ENCODE data around the gene PJA1.

The PJA1 gene

DNA sequence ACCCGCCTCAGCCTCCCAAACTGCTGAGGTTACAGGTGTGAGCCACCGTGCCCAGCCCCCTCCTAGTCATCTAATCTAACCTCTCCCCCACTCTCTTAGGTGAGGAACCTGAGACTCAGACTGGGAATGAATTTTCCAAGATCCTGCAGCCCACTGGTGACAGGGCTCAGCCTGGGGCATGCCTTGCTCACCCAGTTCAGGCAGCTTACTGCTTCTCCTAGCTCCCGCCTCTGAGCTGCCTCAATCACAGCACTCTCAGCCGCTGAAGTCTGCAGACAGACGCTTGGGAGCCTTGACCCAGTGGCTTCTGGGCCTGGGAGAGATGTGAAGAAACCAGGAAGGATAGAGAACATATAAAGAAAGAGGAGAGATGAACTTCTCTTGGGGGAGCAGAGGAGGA lies 24.4 kb downstream of the PJA1 start:
- DNase-seq: no peak

DNA sequence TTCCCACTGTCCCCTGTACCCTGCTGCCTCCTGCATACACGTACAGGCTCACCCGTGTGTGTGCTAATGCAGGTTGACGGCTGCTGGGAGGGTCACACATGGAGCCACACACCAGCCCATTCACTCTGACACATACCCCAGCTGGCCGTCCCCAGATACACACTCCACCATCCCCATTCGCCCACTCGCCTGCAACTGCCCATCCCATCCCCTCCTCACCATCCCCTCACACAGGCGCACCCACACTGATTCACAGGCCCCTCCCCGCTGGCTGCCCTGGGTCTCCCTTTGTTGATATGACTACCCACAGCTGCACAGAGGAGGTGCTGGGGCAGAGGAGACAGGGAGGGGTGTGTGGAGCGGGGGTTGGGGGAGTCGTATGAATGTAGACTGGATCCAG lies 25.7 kb downstream of the PJA1 start:
- DNase-seq: no peak

DNA sequence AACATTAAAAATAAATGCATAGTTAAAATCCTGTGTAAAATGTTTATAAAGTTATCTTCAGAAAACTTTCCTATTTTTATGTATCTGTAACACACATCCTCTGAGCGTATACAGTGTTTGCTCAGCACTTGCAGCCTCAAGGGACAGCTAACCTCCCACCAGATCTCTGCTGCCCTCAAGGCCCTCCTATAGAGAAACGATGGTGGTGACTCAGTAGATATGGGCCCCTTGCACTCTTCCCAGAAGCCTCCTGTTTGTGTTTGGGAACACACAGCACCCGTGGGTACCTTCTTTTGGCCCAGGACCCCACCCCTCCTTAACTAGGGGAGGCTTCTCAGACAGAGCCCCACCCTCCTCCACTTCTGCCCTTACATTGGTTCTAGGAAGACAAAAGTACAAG lies 26.7 kb downstream of the PJA1 start:
- no peak for DNase-seq

DNA sequence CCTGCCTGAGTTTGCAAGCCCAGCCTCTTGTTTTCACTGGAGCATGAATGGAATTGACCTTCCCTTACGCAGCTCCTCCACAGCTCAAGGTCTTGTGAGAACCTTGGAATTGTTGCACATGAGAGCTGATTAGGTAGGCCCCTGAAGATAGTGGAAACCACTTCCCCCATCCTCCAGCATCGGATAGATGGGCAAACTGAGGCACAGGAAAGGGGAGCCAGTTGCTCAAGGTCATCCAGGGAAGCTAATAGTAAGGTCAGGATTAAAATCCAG lies 27.2 kb downstream of the PJA1 start:
- DNase-seq: no peak

DNA sequence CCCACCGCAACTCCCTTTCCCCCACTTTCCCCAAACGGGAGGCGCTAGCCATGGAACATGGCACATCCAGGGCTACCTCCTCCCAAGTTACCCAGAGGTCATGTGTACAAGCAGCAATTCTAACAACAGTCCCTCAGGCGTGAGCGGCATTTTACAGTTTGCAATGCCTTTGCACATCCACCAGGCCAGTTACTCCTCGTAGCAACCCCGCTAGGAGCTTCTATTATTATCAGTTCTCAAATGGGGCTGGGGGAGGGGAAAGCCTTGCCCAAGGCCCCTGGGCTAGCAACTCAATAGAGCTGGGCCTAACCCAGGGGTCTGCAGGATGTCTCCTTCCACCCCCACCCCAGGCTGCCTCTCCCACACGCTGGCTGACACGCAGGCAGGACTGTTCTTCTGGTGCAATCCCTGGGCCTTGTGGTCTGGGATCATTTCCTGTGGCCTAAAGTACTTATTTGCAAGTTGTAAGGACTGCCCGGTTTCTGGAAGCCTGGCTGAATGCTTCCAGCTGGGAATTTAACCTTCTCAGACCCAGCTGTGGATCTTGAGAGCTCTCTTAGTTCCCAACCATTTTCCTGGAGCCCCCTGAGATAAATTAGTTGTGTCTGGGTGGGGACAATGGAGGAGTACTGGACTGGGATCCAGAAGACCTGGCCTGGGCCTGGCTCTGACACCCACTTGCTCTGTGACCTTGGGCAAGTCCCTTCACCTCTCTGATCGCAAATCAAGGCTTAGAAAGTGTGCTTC lies 27.7 kb downstream of the PJA1 start:
- peak; percentile 29 for DNase-seq

DNA sequence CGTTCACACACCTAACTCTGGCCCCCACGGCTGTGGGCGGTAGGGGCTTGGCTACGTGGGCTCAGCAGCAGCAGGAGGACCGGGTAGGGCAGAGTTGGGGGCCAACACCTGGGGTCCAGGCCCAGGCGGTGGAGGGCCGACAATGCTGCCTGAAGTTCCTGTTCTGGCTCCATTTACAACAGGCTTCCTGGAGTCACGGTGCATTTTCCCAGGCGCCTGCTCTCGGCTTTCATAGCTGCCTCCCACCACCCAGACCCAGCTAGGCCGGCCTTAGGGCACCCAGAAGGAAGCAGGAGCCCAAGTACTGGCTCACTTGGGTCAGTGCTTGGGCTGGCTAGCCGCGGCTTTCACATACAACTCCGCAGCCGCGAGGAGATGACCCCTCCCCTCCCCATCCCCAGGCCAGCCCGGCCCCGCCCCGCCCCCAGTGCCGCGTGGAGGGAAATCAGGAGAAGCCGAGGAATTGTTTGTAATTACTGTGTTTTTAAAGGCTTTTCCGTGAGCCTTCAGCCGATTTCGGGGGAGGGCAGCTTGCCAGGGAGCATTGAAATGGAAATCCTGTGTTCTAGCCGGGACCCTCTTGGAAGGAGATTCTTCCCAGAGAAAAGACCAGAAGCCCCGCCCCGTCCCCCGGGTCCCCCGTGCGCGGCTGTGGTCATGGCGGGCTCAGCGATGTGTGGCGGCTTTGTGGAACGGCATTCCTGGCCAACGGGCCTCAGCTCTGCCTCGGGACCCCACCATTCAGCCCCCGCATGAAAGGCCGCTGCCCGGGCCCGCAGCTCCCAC lies 28.5 kb downstream of the PJA1 start:
- DNase-seq: no peak

DNA sequence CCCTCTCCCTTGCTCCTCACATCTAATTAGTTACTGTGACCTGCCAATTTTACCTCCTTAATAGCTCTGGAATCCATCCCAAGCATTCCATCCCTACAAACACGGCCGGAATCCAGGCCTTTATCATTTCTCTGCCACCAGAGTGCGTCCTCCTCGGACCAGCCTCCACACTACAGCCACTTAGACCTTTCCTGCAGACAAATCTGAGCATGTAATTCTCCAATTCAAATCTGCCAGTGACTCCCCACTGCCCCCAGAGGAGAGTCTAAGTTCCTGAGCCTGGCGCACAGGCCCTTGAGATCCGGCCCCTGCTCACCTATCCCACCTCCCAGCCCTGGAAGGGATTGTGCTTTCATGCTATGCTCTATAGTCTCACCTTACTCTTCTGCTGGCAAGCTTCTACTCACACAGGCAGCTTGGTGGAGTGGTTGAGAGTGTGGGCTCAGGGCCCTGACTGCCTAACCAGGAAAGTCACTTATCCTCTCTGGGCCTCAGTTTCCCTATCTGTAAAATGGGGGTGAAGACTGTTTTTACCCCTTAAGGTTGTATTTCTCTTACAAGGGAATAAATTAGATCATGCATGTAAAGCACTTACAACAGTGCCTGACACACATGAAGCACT lies 31.2 kb downstream of the PJA1 start:
- DNase-seq: peak; percentile 54

DNA sequence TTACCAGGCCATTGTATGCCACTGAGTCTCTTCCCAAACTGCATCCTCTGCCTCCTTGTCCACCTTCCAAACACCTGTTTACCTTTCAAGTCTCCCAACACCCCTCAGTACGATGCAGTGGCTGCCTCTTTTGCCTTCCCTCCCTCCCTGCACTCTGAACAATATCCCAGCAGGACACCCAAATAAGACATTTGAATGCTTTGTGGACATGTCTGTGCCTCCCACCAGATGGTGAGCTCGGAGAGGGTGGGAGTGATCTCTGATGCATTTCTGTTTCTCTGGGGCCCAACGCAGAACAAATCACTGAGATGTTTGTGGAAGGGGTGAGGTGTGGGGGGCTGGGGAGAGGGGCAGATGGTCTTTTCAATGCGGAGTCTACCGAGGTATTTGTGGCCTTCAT lies 33.4 kb downstream of the PJA1 start:
- DNase-seq: no peak

DNA sequence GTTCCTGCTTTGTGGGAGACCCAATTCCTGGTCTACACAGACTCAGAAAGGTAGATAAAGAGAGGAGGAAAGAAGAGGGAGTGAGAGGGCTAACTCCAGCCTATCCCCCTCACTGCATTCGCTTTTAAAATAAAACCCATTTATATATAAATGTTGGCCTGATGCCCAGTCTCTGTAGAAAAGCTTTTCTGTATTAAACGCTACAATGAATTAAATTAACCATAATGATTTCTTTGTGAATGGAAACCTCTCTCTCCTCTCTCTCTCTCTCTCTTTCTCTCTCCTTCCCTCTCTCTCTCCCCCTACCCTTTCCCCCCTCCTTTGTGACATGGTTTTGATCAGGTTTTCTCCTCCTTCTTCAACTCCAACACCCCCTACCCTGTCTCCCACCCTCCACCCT lies 34.8 kb downstream of the PJA1 start:
- no peak for DNase-seq

DNA sequence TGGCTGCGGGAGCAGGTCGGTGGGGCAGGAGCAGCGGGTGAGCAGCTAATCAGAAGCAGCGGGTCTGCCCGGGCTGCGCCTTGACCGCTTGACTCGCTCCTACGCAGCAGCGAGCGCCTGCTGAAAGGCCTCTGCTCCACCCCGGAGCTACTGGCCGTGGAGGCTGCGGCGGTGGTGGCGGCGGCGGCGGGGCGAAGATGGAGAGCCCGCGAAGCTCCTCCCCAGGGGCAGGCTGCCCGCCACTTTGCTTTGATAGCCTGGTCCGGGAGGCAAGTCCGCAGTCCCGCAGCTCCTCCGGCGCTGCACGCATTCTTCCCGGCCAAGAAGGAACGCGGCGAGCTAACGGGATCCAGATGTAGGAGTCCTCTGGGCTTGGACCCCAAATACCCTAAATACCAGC lies 36.7 kb downstream of the PJA1 start:
- DNase-seq: no peak

DNA sequence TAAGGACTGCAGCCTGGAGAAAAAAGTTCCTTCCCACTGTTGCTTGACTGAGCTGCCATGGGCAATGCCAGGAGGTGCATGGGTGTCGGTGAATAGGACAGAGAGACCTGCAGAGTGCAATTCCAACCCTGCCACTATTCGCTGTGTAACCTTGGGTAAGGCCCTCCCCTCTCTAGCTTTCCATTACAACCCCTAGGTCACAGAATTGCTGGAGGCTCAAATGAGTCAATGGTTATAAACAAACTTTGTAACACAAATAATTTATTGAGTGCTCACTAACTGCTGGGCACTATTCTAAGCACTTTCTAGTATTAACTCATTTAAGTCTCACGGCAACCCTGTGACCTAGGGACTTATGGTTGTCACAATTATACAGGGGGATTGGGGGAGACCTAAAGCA lies 37.8 kb downstream of the PJA1 start:
- DNase-seq: no peak

DNA sequence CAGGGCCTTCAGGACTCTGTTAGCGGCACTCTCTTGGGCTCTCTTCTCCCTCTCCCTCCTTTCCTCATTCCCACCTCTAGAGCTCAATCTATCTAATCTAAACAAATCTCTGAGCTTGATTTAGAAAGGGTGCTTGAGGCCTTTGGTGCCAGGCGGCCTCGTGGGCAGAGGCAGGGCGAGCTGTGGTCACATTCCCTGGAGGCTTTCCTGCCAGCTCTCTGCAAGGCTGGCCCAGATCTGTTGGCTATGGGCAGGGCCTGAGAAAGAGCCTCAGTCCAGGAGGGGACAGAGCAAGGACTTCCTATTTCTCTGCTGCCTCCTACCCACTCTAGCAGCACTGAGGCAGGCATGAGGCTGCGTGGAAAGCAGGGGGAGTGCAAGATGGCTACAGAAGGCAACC lies 38.6 kb downstream of the PJA1 start:
- DNase-seq: no peak

DNA sequence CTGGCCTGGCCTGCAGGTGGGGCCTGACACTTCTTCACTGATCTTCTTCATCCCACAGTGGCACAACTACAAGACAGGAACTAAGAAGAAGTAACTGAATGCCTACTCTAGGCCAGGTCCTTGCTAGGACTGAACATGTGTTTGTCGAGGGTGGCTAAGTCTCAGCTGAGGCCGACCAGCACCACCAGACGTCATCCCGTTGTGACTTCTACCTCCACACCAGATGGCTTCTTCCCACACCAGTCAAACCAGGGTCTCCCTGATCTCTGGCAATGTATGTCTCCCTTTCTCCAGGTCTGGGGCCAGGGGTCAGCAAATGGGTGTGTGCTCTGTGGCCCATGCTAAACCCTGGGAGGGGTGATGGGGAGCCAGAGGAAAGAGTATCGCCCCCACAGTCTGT lies 40.2 kb downstream of the PJA1 start:
- no peak for DNase-seq

DNA sequence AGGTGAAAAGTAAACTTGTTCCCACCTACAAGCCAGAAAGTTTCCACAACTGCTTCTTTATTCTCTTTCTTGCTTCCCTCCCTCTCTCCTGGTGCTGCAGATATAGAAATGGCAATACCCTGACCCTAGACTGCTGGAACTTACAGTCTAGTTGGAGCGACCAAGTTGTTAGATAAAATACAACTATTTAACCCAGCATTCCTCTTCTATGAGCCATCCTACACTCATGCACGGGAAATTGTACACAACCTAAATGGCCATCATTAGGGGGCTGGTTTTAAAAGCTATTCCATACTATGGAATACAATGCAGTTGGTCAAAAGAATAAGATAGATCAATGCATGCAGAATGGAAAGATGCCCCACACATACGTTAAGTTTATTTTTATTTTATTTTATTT lies 41.1 kb downstream of the PJA1 start:
- DNase-seq: no peak

DNA sequence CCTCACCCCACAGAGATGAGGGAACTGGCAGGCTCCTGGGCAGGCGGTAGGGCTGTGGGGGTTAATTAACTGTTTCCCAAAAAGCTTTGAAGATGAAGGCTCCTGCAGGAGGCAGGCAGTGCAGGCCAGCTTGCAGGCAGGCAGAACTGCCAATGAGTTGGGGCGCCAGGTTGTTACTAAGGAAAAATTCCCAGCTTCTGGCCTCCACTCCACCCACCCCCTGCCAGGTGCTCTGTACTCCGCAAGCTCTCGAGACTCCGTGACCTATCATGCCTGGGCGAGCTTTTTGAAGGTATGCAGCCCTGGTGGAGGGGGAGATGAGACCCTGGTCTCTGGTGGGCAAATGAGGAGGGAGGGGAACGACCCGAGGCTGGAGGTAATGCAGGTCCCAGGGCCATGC lies 41.8 kb downstream of the PJA1 start:
- DNase-seq: no peak

DNA sequence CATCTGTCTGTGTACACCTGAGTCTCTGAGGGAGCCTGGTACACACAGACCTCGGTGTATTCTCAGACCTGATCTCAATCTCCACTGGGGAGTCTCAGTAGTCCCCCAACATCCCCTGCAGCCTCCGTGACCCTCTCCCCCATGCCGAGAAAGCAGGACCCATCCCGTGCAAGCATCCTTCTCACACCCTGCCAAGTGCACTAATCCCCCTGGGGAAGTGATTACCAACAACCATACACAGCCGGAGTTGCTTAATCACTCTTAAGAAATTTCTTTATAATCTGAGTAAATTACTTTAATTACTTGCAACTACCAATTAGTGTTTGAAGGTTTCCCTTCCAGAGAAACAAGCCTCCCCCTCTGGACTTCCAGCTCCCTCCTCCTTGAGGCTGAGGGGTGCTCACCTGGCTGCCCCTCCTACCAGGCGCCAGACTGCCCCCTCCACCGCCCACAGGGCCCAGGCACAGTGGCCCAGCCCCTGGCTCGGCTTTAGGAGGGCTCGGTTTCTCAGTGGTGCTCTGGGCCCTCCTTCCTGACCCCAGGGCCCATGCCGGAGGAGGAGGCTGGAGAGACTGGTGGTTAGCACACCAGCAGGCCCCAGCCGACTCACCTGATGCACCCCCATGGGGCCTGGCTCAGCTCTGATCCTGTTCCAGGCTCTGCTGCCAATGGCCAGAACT lies 43.8 kb downstream of the PJA1 start:
- DNase-seq: no peak

DNA sequence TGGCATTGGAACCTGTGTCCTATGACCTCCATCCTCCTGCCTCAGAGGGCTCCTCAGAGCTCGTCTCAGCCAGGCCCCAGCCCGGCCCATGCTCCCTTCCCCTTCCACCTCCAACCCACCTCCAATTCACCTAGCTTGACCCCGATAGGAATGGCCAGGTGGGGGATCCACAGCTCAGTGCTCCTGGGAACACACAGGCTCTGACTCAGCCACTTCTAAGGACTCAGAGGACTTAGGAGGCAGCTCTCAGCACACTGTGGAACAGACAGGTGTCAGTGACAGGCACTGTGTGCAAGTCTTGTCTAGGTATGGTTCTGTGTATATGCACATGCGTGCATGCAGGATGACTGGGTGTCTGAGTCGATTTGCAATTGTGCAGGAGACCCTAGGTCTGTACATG lies 44.8 kb downstream of the PJA1 start:
- DNase-seq: no peak

DNA sequence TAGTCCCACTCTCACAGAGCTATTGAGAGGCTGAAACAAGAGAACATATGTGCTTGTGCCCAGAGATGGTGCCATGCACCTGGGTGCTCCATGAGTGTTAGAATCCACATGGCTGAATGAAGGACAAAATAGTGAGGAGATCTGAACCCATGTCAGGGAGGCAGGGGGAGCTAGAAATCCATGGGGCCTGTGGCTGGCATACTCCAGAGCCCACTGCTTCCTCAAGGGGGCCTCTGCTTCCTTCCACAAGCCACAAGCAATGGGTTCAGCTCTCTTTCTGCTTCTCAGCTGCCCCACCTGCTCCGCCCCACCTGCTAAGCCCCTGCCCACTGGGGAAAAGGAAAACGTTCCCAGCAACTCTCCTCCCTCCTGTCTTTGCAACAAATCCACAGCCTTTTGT lies 46.1 kb downstream of the PJA1 start:
- DNase-seq: no peak

DNA sequence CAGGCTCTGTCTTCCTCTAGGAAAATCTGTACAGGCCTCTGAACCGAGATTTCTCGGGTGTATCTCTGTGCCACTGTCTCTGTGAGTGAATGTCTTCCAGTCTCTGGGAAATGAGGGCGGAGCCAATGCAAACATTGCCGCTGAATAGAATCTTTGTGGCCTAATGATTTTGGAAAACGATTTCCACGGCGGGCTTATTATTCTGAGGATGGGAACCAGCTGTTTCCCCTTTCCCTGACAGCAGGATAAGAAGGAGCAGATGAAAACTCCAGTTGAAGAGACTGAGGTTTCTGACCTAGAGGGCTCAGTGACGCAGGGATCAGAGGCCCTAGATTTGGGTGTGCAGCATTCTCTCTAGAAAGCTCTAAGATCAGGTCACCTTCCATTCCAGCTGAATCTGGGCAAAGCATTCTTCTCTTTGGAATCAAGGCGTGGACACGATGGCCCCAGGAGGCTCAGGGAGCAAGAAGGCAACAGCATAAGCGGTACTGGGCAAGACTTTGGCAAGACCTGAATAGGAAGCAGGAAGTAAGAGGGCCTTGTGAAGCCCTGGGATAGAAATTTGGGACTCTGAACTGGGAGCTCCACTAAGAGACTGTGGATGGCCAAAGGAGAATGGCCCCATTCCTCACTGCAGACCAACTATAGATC lies 47.3 kb downstream of the PJA1 start:
- no peak for DNase-seq

DNA sequence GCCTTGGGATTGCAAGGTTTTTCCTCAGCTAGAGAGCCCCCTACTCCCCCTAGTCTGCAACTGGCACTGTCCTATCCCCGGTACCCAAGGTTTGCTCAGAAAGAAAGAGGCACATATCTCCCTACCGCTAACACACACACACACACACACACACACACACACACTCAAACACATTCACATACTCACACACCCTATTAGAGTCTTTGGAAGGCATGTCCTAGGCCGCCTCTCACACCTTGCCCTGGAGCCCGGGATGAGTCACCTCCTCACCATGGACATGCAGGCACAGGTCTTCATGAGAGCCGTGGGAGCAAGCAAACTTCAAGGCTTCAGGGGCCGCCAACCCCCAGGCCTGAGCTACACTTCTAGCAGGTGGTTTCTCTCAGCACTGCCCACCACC lies 49.2 kb downstream of the PJA1 start:
- no peak for DNase-seq

DNA sequence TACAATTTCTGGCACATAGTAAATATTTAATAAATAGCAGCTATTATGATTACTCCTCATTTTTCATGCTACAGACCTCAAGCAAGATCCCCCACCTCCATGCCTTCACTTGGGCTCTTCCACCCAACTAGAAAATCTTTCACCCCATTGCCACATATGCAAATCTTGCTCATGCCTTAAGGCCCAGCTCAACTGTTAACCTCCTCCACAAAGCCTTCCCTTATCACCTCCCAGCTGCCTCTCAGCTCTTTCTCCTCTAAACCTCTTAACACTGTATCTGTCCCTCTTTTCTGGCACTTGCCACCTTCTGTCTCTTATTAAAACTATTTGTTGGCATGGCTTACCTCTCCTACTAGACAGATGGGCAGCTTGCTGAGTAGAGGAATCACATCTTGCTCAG lies 51.5 kb downstream of the PJA1 start:
- no peak for DNase-seq
